GM23338 (cell line): ENCODE data around the gene PHLDB1. TPM values are rescaled to one million over a fixed set of nuclear protein-coding genes. Genes with fewer than 3 reads are reported as not detected.
A peak's percentile ranks its signal among the peaks of the same experiment; 100 is the strongest.

Experiments used
- ATAC-seq: fragments of 200-7000 bp; cut with Tn5 transposase; 3 replicates; pipeline ENCODE4 v1.9.1; 2020
- DNase-seq: peaks from one replicate; pipeline ENCODE4 v3.0.0-alpha.2; 2015; ENCODE audit warnings: low spot score
- H2AFZ ChIP-seq: fragments of 200-600 bp; sonication (generic); 2 replicates; pipeline ENCODE4 v1.8.0; 2016; ENCODE audit warnings: antibody characterized with exemption, mild to moderate bottlenecking, moderate library complexity
- H3F3A ChIP-seq: fragments of 200-600 bp; sonication (generic); replicated peaks from 2 replicates; pipeline ENCODE4 v1.8.0; 2017; ENCODE audit warnings: antibody characterized with exemption, mixed run types, low read depth
- H3K27ac ChIP-seq: fragments of 200-600 bp; sonication (generic); 2 replicates; pipeline ENCODE4 v1.6.1; 2016; ENCODE audit warnings: low read depth
- H3K27me3 ChIP-seq: fragments of 200-600 bp; sonication (generic); 2 replicates; pipeline ENCODE4 v1.8.0; 2016; ENCODE audit warnings: mild to moderate bottlenecking, mixed run types, moderate library complexity; ENCODE audit not compliant: insufficient read depth
- H3K36me3 ChIP-seq: fragments of 200-600 bp; sonication (generic); 2 replicates; pipeline ENCODE4 v1.8.0; 2016; ENCODE audit warnings: mild to moderate bottlenecking; ENCODE audit not compliant: insufficient read depth
- H3K4me1 ChIP-seq: fragments of 200-600 bp; sonication (generic); 2 replicates; pipeline ENCODE4 v1.8.0; 2016; ENCODE audit warnings: mild to moderate bottlenecking, moderate library complexity; ENCODE audit not compliant: insufficient read depth
- H3K4me2 ChIP-seq: fragments of 200-600 bp; sonication (generic); 2 replicates; pipeline ENCODE4 v1.7.1; 2017; ENCODE audit warnings: mixed run types
- H3K4me3 ChIP-seq: fragments of 200-600 bp; sonication (generic); 2 replicates; pipeline ENCODE4 v1.6.1; 2016; ENCODE audit warnings: mixed run types
- H3K79me2 ChIP-seq: fragments of 200-600 bp; sonication (generic); replicated peaks from 2 replicates; pipeline ENCODE4 v1.8.0; 2017; ENCODE audit warnings: mild to moderate bottlenecking; ENCODE audit not compliant: insufficient read depth
- H3K9me2 ChIP-seq: fragments of 200-600 bp; sonication (generic); 2 replicates; pipeline ENCODE4 v1.8.0; 2017; ENCODE audit not compliant: insufficient read depth
- H4K20me1 ChIP-seq: fragments of 200-600 bp; sonication (generic); replicated peaks from 2 replicates; pipeline ENCODE4 v1.8.0; 2017; ENCODE audit warnings: mild to moderate bottlenecking; ENCODE audit not compliant: insufficient read depth
- H3K27ac Mint-ChIP-seq: 2 replicates; pipeline ENCODE4 v1.8.0; 2020; ENCODE audit warnings: inconsistent platforms, mild to moderate bottlenecking, moderate library complexity, mixed read lengths
- H3K27me3 Mint-ChIP-seq: 3 replicates; pipeline ENCODE4 v1.8.0; 2022; ENCODE audit warnings: low read depth, mild to moderate bottlenecking, moderate library complexity, mixed read lengths, inconsistent platforms; ENCODE audit not compliant: insufficient read depth, poor library complexity
- H3K36me3 Mint-ChIP-seq: 3 replicates; pipeline ENCODE4 v1.8.0; 2021; ENCODE audit warnings: low read depth, mild to moderate bottlenecking, inconsistent platforms, moderate library complexity, mixed read lengths
- H3K4me1 Mint-ChIP-seq: 3 replicates; pipeline ENCODE4 v1.8.0; 2020; ENCODE audit warnings: mild to moderate bottlenecking, inconsistent platforms, mixed read lengths
- H3K4me3 Mint-ChIP-seq: 3 replicates; pipeline ENCODE4 v1.8.0; 2021; ENCODE audit warnings: moderate library complexity, mild to moderate bottlenecking, inconsistent platforms, mixed read lengths
- H3K9me3 Mint-ChIP-seq: 3 replicates; pipeline ENCODE4 v1.8.0; 2020; ENCODE audit warnings: moderate library complexity, mild to moderate bottlenecking, inconsistent platforms, mixed read lengths
- CTCF ChIP-seq, 2 experiments: fragments of 200-600 bp in 1 of 2; sonication (generic) in 1 of 2; conservative IDR thresholded peaks; 2 replicates each; pipeline versions ENCODE4 v1.5.1 to v1.6.1; 2016 to 2017; ENCODE audit warnings: antibody characterized with exemption in 2 of 2, low read depth in 2 of 2, mild to moderate bottlenecking in 2 of 2, moderate library complexity in 1 of 2
- ETS1 ChIP-seq: IDR thresholded peaks from 2 replicates; pipeline ENCODE4 v1.6.1; 2016; ENCODE audit warnings: antibody characterized with exemption
- EZH2 ChIP-seq: fragments of 200-600 bp; sonication (generic); IDR thresholded peaks from one replicate; pipeline ENCODE4 v1.8.0; 2017; ENCODE audit warnings: antibody characterized with exemption, mild to moderate bottlenecking, low read depth; ENCODE audit not compliant: unreplicated experiment
- NANOG ChIP-seq: IDR thresholded peaks from 2 replicates; pipeline ENCODE4 v1.6.1; 2016; ENCODE audit warnings: antibody characterized with exemption, borderline replicate concordance
- POLR2AphosphoS5 ChIP-seq: IDR thresholded peaks from 2 replicates; pipeline ENCODE4 v1.6.1; 2016; ENCODE audit warnings: antibody characterized with exemption, low read depth
- REST ChIP-seq: IDR thresholded peaks from one replicate; pipeline ENCODE4 v1.6.1; 2018; ENCODE audit warnings: antibody characterized with exemption; ENCODE audit not compliant: unreplicated experiment
- STAT1 ChIP-seq: IDR thresholded peaks from one replicate; pipeline ENCODE4 v1.6.1; 2016; ENCODE audit warnings: antibody characterized with exemption; ENCODE audit not compliant: unreplicated experiment
- ZNF114 ChIP-seq: fragments of 250-450 bp; sonication (Bioruptor Pico); IDR thresholded peaks from 2 replicates; pipeline ENCODE4 v1.5.0; 2020; ENCODE audit warnings: mild to moderate bottlenecking, moderate library complexity
- polyA plus RNA-seq: library from polyadenylated mRNA; unstranded; fragments of >200 nt; fragmentation: Nextera tagmentation; extraction: Ambion mirVana; gene quantifications from 2 replicates; pipeline ENCODE4 v1.2.1, GENCODE V29; 2016
- total RNA-seq: library from RNA; depleted of rRNA; stranded (reverse); fragments of >200 nt; shearing (Covaris generic); gene quantifications from 2 replicates; pipeline ENCODE4 v1.2.3, GENCODE V29; 2014

The PHLDB1 gene
- total and polyA plus RNA-seq, 2 experiments from 2014 or later, result 46.0 to 85.2 TPM

GRCh38 chr11:118659314-118659952 is 52.0 kb downstream of the PHLDB1 start:
- DNase-seq (peak; percentile 98), ATAC-seq (peak; percentile 80)
- H3K4me3 Mint-ChIP-seq, result no peak overlapping the region
- TF ChIP-seq ETS1 (0 out of 2 replicates have a peak, but pooled peaks have one; percentile 22), CTCF (conservative IDR thresholded peaks at IDR 0.05; ENCODE audit: low read depth in 2 of 2) (peak; percentile 78 to 97), REST (no peak)
- Histone ChIP-seq H4K20me1 (peaks cover 4% of the 10 kb centered on the region; the same call in 1 of the 2 replicates), H2AFZ (peak overlapping the region; percentile 59; the same call in 1 of the 2 replicates), H3K27ac (peak overlapping the region; percentile 80; the same call in 1 of the 2 replicates), H3K9me2 (no peaks in the 10 kb centered on the region), H3K27me3 (no peaks in the 10 kb centered on the region), H3K4me1 (peaks cover 27% of the 10 kb centered on the region), H3K79me2 (no peaks in the 10 kb centered on the region), H3K4me3 (peak overlapping the region; percentile 36; the same call in 1 of the 2 replicates), H3K36me3 (0 out of 2 replicates have a peak, but pooled peaks cover 3% of the 10 kb centered on the region), H3K4me2 (peak overlapping the region; percentile 77), H3F3A (peaks cover 10% of the 10 kb centered on the region; the same call in 1 of the 2 replicates)
- H3K27me3 Mint-ChIP-seq, result peaks cover 23% of the 10 kb centered on the region
- H3K27ac Mint-ChIP-seq, result no peak overlapping the region
- H3K4me1 Mint-ChIP-seq, result peaks cover 32% of the 10 kb centered on the region
- no peaks in the 10 kb centered on the region for H3K9me3 Mint-ChIP-seq
- peaks cover 4% of the 10 kb centered on the region; the same call in 1 of the 3 replicates for H3K36me3 Mint-ChIP-seq

GRCh38 chr11:118659953-118660680 is 52.7 kb downstream of the PHLDB1 start:
- peak; percentile 21 for DNase-seq
- H3K36me3 ChIP-seq, result 0 out of 2 replicates have a peak, but pooled peaks cover 3% of the 10 kb centered on the region
- no peak overlapping the region; the same call in 1 of the 2 replicates for H3K4me3 ChIP-seq
- H4K20me1 ChIP-seq, result peaks cover 4% of the 10 kb centered on the region; the same call in 1 of the 2 replicates
- no peak overlapping the region for H3K27ac ChIP-seq
- peak overlapping the region; percentile 59; the same call in 1 of the 2 replicates for H2AFZ ChIP-seq
- H3K4me1 Mint-ChIP-seq, result peaks cover 32% of the 10 kb centered on the region
- peaks cover 27% of the 10 kb centered on the region for H3K4me1 ChIP-seq
- no peak overlapping the region for H3K27ac Mint-ChIP-seq
- no peak overlapping the region for H3K4me3 Mint-ChIP-seq
- peak; percentile 10 for ATAC-seq
- H3K9me2 ChIP-seq, result no peaks in the 10 kb centered on the region
- H3F3A ChIP-seq, result peaks cover 10% of the 10 kb centered on the region; the same call in 1 of the 2 replicates
- H3K27me3 ChIP-seq, result no peaks in the 10 kb centered on the region
- peaks cover 23% of the 10 kb centered on the region for H3K27me3 Mint-ChIP-seq
- no peaks in the 10 kb centered on the region for H3K9me3 Mint-ChIP-seq
- no peaks in the 10 kb centered on the region for H3K79me2 ChIP-seq
- H3K4me2 ChIP-seq, result peak overlapping the region; percentile 77
- H3K36me3 Mint-ChIP-seq, result peaks cover 4% of the 10 kb centered on the region; the same call in 1 of the 3 replicates
- no peak for TF ChIP-seq ZNF114
- TF ChIP-seq ETS1, result no peak
- no peak for TF ChIP-seq CTCF (conservative IDR thresholded peaks at IDR 0.05; ENCODE audit: low read depth in 2 of 2)
- TF ChIP-seq EZH2, result no peak
- no peak for TF ChIP-seq POLR2AphosphoS5
- TF ChIP-seq STAT1, result no peak
- no peak for TF ChIP-seq NANOG
